GM18868 (cell line): ENCODE results near the gene CCDC34.
A peak's percentile ranks its signal among the peaks of the same experiment; 100 is the strongest.
"Not testable (repeated sequence)": the region's sequence is repeated elsewhere in the genome, so short reads cannot be mapped to it uniquely, and the experiment has no call there.

Source experiments
- ATAC-seq: cut with Tn5 transposase; IDR thresholded peaks from one replicate; pipeline ENCODE4 v1.9.1; 2021; ENCODE audit warnings: mild to moderate bottlenecking, moderate library complexity; ENCODE audit not compliant: unreplicated experiment

CCDC34 gene

DNA sequence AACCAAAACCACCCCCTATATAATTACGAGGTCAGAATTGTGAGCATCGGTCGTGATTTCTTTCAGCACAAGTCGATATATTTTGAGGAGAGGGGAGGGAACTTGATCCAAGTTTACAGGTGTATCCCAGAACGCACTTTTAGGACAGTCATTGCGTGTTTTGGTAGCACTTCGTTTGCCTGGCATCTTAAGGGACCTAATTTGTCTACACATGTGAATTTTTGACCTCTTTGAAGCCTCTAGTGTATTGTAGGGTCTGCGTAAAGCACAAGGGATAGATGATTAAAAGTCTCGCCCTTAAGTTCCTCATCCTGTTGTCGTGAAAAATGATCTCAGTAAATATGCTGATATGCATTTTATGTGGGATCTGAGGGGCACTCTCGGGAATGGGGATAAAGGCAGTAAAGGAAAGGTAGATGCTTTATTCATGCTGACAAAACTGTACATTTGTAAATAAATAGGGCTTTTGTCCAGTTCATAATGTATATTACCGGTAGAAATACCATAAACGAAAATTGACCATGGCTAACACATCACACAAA lies 632 bp upstream of the CCDC34 start:
- no peak for ATAC-seq

DNA sequence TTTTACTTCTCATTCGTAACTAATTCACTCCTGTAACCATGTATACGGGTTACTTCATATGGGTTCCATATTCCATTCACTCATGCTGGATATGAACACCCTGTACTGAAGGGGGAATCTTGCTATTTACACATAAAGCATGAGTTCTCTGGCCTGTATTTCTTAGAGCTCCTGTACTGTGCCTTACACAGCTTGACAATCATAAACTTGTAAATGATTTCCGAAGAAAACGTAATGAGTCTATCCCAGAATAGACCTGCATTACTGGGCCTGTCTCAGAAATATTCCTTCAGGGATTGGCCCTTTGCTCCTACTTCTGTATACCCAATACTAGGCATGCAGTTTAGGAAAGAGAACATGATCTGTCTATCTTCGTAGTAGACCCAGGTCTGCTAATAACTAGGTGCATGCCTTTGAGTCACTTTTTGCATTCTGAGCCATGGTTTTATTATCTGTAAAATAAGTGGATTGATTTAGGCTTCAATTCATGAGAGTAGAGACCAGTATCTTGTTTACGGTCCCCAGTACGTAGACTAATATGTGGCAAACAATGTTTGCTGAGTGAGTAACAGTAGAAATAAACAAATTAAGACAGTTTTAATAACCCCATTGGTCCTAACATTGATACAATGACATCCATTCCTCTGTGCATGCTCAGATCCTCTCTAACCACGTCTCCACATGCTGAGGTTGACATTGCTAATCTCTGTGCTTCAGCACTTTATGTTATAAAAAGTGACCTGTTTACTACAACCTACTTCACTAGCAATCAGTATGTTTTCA lies 1.2 kb downstream of the CCDC34 start:
- no peak for ATAC-seq

DNA sequence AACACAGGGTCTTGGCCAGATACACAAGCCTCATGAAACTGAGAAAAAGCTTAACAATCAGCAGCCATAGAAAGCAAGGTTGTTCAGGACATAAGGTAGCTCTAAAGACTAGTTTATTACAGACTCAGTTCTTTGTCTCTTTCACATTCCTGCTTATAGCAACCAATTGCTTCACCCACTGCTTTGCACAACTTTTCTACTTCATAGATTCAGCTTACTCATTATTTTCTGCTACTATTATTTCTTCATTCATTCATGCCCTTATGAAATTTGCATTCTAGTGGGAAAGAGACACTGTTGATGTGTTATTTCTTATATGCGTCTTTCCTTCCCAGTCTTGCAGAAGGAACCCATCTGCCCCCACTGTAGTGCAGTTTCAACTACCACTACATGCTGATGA lies 4.7 kb downstream of the CCDC34 start:
- ATAC-seq: no peak

DNA sequence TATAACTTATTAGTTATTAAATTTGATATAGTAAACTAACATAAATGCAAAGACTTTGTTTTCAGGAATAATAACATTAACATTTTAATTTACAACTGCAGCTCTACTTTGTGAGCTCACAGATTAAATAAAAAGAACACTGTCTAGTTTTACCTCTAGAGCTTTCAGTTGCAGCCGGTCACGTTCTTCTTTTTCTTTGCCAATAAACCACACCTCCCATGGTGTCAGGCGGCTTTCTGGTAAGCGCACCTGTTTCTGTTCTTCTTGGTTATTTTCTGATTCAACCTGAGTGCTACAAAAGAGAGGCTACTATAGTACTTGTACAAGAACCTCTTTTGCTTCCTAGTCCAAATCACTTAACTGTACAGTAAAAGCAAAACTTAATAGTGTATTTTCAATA lies 5.8 kb downstream of the CCDC34 start:
- ATAC-seq: no peak

DNA sequence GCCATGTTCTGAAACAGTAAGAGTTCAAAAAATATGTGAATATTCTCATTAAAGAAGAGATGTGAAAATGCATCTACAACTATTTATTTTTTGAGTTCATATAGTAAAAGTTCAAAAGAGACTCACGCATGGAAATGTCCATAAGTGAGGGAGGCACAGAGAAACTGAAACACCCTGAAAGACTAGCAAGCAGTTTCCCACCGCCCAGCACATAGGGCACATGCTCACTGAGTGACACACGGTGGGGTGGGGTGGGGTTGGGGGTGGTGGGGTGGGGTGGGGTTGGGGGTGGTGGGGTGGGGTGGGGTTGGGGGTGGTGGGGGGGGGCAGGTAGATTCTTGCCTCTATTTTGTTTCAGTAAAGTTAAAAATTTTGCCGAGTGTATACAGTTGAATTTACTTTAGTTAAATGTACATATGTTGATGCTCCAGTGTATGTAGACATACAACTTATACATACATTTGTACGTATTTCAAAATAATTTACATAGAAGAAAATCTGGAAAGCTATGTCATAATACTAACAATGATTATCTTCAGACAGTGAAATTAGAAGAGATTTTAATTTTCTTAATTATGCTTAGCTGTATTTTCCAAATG lies 6.3 kb downstream of the CCDC34 start:
- no peak for ATAC-seq

DNA sequence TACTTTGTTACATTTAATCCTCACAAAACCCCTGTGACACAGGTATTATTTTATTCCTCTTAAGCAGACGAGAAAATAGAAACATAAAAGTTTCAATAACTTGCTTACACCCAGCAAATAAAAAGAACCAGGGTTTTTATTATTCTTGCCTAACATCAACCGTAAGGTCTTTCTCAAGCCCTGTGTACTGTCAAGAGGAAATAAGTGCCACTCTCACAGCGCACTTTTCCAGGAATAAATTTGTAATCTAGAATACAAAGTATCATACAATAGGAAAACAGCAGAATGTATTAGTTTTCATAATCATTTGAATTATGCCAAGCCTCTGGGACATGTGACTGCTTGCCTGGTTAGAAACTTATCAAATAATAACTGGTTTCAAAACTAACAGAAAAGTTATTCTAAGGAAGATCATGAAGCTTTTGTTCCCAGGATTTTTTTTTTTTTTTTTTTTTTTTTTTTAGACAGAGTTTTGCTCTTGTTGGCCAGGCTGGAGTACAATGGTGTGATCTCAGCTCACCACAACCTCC lies 7.4 kb downstream of the CCDC34 start:
- ATAC-seq: no peak

DNA sequence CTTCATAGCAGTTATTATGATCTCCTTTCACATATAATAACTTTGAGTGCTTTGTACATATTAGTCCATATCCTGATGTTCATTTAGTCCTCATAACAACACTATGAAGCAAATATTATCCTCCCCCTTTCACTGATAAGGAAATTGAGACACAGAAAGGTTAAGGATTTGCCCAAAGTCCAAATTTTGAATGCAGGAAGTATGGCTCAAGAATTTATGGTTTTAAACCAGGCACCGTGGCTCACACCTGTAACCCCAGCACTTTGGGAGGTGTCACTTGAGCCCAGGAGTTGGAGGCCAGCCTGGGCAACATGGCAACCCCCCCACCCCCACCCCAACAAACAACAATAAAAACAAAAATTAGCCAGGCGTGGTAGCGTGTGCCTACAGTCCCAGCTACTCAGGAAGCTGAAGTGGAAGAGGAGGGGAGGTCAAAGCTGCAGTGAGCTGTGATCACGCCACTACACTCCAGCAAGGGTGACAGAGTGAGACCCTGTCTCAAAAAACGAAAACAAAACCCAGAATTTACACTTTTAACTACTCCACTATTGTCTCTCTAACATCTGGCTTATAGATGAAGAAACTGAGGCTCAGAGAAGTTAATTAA lies 8.6 kb downstream of the CCDC34 start:
- no peak for ATAC-seq

DNA sequence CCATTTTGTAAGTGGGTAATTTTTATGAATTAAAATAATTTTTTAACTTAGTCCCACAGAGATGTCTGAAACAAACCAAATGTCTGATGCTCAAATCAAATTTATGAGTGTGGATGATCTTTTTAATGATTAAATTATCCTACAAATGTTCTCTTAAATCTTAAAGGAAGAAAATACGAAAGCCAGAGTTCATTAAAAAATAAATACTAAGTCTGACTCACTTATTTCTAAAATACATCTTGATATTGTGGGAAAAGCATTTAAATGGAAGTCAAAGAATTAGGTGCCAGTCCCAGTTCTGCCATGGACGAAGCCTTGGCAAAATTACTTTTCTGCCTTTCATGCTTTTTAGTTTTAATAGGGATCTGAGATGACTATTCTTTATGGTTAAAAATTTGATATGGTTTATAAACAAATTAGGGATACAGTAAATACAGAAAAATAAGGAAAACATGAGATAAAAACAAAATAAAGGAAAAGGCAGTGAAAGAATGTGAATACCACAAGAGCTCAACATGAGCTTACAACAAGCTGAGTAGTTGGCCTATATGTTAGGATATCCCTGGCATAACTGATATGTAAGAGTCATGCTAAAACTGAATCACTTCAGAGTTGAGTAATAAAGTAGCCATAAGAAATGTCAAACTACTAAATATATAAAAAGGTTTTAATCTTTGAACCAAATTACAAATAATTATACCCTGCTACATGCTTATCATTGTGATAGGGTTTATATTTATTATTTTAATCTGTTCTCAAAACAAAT lies 9.2 kb downstream of the CCDC34 start:
- peak; percentile 44 for ATAC-seq

DNA sequence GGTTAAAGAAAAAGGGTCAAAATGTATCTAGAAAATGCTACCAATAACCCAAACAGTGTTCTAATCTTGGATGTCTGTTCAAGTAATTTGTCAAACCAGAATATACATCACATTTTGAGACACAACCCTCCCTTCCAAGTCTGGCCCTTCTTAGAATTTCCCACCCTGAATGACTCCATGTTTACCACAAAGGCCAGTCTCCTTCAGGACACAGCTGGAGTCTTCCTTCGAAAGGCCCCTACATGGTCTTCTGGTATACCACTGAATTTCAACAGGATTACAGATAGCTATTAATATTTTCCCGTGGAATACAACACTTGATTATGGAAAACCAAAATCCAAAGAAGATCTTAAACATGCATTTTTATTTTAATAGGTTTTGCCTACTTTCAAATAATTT lies 10.2 kb downstream of the CCDC34 start:
- no peak for ATAC-seq

DNA sequence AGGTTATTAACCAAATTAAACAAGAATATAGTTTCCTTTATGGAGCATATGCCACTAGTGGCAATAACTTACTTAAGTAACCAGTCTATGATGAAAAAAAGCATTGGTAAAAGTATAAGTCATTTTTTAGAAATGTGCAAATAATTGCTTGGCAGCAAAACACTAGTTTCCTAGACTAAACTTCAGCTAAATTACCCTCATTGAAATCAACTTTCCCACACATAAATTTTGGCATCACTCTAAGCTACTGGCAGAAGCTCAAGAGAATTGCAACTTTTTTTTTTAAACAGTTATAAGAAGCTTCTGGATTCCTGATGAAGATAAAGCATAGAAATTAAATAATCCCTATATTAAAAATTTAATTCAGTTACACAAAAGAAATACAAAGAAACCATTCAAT lies 12.5 kb downstream of the CCDC34 start:
- ATAC-seq: no peak

DNA sequence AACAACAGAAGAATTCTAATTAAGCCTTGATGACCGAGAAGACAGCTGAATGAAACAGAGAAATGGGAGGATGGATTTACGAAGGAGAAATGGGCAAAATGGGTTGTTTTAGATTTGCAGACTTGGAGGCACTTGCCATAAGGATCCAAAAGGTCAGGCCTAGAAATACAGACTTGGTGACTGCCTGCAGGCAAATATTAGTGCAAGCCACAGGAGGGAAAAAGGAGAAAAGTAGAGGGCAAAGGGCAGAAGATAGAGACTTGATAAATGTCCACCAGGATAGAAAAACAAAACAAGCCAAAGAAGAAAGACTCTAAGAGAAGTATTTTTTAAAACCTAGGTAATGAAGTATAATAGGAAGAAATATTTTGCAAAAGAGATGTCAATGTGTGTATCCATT lies 13.1 kb downstream of the CCDC34 start:
- no peak for ATAC-seq

DNA sequence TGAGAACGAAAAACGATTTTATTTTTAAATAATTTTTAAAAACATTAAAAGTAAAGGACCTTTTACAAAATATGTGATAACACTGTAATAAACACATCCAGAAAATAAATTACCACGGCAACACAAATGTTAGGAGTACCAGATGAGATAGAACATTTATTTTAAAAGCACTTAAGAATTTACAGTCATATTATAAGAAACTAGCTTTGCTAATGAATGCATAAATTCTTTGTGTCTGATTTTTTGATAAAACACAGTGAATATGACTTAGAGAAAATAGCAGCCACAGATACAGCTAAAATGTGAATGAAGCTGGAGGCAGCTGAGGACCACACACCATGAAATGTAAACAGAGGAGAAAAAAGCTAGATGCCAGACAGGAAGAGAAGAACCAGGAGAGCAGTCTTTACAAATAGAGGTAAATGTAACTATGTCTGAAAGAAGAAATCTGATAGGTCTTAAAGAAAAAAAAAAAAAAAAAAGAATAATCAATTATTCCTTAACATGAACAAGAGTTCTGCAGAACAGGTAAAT lies 14.6 kb downstream of the CCDC34 start:
- ATAC-seq: no peak

DNA sequence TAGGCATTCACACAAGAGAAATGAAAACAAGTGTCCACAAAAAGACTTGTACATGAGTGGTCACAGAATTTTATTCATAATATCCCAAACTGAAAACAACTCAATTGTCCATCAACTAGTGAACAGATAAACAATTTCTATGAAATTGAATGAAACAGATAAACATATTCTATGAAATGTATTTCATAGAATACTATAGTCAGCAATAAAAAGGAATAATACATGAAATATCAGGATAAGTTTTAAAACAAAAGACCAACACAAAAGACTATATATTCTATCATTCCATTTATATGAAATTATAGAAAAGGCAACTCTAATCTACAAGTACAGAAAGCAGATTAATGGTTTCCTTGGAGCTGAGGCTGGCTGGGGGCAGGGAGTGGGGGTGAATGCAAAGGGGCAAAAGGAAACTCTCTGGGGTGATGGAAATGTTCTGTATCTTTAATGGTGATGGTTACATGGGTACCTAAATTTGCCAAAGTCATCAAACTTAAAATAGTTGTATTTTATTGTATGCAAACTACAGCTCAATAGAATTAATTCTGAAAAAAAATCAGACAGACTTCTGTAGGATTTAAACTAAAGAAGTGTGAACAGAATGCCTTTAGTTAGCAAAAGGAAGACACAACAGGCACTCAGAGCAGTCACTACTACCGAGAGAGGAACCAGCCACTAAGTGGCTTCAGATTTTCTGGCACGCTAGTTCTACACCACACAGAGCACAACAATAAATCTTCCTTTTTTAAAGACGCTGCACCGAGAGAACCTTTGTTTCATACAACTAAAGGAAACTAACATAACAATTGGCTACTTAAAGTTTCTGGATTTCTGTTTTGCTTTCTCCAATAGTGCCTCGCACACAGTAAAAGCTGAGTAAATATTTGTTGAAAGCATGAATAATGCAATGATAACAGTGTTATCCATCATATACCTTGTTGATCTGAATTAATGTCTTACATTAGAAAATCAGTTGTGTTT lies 15.4 kb downstream of the CCDC34 start:
- ATAC-seq: no peak

DNA sequence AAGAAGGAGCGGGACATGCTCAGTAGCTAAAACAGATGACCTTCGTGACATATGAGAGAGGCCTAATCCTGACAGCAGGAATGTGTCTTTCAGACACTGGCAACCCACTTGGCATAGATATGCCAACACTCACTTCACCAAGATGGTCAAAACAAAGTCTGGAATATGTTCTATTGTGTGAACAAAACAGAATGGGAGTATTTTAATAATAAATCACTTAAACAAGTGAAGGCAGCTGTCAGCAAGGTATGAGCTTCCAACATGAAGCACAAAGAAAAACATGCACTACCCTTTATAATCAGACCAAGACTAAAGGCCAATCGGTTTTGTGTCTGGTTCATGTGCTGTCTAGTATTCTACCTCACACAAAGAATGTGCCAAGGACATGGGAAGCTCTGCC lies 23.1 kb downstream of the CCDC34 start:
- ATAC-seq: no peak

DNA sequence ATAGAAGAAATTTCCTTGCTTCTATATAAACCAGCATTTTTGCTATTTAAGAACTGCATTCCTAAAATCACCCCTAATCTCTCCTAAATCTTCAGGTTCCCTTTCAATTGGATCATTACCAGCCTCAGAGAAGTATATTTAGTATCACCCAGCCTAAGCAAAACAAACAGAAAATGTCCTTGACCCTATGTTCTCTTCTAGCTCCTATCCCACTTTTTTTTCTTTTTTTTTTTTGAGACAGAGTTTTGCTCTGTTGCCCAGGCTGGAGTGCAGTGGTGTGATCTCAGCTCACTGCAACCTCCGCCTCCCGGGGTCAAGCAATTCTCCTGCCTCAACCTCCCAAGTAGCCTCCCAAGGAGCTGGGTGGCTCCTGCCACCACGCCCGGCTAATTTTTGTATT lies 28.3 kb downstream of the CCDC34 start:
- ATAC-seq: not testable (repeated sequence)

DNA sequence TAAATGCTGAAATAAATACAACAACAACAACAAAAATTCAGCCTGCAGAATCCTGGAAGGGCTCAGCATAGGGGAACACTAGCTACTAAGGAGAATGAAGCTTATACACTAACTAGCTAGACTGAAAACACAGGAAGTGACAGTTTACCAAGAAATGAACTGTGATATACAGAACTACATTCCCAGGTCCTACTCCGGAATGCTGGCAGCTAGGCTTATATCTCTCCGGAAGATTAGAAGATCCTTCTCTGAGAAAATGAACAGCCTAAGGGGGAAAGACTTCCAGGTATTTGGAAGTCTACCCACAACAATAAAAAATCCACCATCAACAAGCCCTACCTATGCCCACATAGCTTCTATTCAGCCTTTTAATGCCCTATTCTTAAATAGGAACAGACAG lies 31.0 kb downstream of the CCDC34 start:
- no peak for ATAC-seq

DNA sequence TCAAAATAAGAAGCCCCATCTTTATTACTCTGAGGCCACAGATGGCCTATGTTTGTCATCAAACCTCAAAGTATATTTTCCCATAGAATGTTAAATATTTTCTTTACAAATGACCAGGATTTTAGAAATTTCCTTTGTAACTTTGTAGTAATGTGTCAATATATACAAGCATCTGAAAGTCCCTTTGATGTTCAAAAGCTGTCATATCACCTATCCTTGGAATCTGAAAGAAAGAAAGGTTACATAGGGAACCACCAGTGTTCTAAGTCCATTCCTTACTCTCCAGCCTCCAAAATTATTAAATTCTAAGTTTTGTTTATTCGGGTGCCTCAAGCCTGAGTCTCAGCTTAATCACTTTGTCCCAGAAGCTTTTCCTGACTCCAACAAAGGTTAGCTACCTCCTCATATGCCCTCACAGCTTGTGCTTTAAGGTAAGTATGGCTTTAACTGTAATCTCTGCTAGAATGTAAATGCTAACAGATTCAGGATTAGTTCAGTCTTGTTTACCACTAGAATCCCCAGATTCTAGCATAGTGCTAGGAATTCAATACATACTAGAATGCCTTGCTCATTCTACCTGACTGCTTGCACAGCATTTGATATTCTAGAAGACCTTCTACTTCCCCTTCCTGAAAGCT lies 32.3 kb downstream of the CCDC34 start:
- ATAC-seq: no peak

DNA sequence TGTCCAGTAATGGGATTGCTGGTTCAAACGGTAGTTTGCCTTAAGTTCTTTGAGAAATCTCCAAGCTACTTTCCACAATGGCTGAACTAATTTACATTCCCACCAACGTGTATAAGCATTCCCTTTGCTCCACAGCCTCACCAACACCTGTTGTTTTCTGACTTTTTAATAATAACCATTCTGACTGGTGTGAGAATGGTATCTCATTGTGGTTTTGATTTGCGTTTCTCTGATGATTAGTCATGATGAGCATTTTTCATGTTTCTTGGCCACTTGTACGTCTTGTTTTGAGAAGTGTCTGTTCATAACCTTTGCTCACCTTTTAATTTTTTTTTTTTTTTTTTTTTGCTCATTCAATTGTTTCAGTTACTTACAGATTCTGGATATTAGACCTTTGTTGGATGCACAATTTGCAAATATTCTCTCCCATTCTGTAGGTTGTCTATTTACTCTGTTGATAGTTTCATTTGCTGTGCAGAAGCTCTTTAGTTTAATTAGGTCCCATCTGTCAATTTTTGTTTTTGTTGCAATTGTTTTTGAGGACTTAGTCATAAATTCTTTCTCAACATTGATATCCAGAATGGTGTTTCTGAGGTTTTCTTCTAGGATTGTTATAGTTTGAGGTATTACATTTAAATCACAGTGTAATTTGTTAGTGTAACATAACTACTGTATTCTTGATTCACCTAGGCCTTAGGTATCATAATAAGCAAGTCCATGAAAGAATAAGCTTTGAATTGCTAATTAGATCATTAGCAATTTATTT lies 33.0 kb downstream of the CCDC34 start:
- no peak for ATAC-seq
